HG02981 (cell line): ENCODE data around the gene MTX2.
"Not testable (repeated sequence)": the region's sequence is repeated elsewhere in the genome, so short reads cannot be mapped to it uniquely, and the experiment has no call there.

Source experiments
- ATAC-seq: cut with Tn5 transposase; IDR thresholded peaks from one replicate; pipeline ENCODE4 v1.9.1; 2021; ENCODE audit warnings: mild to moderate bottlenecking, moderate library complexity; ENCODE audit not compliant: unreplicated experiment

The MTX2 gene

DNA sequence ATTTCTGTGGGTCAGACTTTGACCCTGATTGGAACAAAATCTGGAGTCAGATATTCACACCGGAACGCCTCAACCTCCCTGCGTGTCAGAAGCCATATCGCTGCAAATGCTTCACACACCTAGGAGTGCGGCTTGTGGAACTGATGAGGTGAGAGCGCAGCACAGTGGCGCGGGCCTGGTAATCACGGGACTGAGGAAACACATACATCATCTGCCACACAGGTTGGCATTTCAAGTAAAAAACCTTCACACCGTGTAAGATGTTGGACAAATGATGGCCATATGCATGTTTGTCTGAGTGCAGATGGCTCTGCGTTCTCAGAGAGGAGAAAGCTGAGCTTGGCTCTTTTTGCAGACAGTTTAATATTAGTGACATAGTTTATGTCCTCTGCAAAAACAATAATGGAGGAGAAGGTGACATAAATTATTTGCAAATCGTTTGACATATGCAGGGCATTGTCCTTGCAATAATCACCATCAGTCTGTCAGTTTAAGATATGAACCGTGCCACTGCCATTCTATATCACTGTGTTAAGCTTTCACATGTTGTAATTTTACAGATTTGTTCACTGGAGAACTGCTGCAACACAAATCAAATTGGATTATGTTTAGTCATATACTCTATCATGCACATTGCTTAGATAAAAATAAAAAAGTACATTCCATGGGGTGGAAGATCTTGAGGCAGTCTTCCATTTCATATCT lies 101.4 kb downstream of the MTX2 start:
- ATAC-seq: no peak

DNA sequence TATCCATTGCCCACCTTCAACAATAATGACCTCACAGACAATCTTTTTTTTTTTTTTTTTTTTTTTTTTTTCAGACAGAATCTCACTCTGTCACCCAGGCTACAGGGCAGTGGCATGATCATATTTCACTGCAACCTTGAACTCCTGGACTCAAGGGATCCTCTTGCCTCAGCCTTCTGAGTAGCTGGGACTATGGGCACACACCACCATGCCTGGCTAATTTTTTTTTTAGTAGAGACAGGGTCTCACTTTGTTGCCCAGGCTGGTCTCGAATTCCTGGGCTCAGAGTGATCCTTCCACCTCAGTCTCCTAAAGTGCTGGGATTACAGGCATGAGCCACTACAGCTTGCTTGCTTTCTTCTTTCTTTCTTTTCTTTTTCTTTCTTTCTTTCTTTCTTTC lies 103.9 kb downstream of the MTX2 start:
- ATAC-seq: not testable (repeated sequence)

- no peak for ATAC-seq
Observed at GRCh38 chr2:176378323-176378722, 109.1 kb downstream of the MTX2 start.

- ATAC-seq: no peak
Observed at GRCh38 chr2:176380341-176380740, 111.1 kb downstream of the MTX2 start.

DNA sequence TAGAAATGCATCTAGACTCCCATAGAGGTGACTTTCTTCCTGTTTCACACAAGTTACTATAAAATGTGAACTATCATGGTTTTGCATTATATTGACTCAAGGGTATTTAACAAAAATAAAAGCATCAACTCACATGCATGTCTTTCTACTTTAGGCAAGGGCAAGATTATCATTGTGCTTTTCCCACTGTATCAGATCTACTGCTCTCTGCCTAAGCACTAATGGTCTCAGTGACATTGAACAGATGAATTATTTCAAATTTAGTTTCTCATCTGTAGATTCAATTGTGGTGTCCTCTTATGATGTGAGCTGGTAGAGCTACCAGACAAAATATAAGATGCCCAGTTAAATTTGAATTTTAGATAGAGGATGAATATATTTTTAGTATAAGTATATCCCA lies 113.9 kb downstream of the MTX2 start:
- no peak for ATAC-seq

GRCh38 chr2:176383836-176384442 lies 114.7 kb downstream of the MTX2 start:
- no peak for ATAC-seq

DNA sequence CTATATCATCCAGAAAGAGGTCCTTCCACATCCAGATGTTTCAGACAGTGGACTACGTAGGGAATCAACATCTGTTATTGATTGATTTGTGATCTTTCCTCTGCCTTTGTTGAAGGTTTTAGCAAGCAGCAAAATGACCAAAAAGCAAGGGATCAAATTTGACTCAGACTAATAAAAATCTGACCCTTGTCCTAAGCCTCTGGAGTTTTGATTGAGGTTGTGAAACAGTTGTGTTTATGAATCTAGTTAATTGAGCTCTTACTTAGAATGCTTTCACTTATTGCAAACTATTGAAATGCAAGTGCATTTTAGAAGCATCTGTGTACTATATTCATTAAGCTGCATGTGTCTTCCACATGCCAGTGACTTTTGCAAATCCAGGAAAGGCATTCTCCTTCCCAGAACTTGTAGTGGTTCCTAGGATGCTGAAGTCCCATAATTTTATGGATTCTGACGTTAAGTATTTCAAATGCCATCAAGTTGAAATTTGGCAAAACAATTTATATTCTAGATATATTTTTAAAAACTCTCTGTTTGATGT lies 116.0 kb downstream of the MTX2 start:
- no peak for ATAC-seq

- ATAC-seq: no peak
Observed at GRCh38 chr2:176385838-176386237, 116.6 kb downstream of the MTX2 start.
